Smooth muscle cell (in vitro differentiated cells): ENCODE results near the gene NSUN4. TPM values are rescaled to one million over a fixed set of nuclear protein-coding genes. Genes with fewer than 3 reads are reported as not detected.

Experiments used
- DNase-seq: peaks from one replicate; lab custom pipeline; 2025; ENCODE audit not compliant: unreplicated experiment; lab: John Stamatoyannopoulos, UW
- H2AFZ ChIP-seq: fragments of 200-600 bp; sonication (generic); 2 replicates; pipeline ENCODE4 v1.6.0; 2016; ENCODE audit warnings: antibody characterized with exemption, low read depth, mild to moderate bottlenecking
- H3F3A ChIP-seq: fragments of 200-600 bp; sonication (generic); 2 replicates; pipeline ENCODE4 v1.6.0; 2017; ENCODE audit warnings: antibody characterized with exemption, low read depth
- H3K27ac ChIP-seq: fragments of 200-600 bp; sonication (generic); 2 replicates; pipeline ENCODE4 v1.5.1; 2016; ENCODE audit warnings: low read depth, mild to moderate bottlenecking
- H3K27me3 ChIP-seq: fragments of 200-600 bp; sonication (generic); 2 replicates; pipeline ENCODE4 v1.6.1; 2016; ENCODE audit warnings: low read depth, mild to moderate bottlenecking
- H3K36me3 ChIP-seq: fragments of 200-600 bp; sonication (generic); 2 replicates; pipeline ENCODE4 v1.5.1; 2016; ENCODE audit warnings: low read depth
- H3K4me1 ChIP-seq: fragments of 200-600 bp; sonication (generic); 2 replicates; pipeline ENCODE4 v1.5.1; 2016; ENCODE audit warnings: low read depth
- H3K4me2 ChIP-seq: fragments of 200-600 bp; sonication (generic); 2 replicates; pipeline ENCODE4 v1.6.0; 2016; ENCODE audit warnings: mild to moderate bottlenecking
- H3K4me3 ChIP-seq: fragments of 200-600 bp; sonication (generic); 2 replicates; pipeline ENCODE4 v1.5.1; 2016; ENCODE audit warnings: mild to moderate bottlenecking
- H3K79me2 ChIP-seq: fragments of 200-600 bp; sonication (generic); 2 replicates; pipeline ENCODE4 v1.6.0; 2016; ENCODE audit warnings: low read depth, mild to moderate bottlenecking
- H3K9ac ChIP-seq: fragments of 200-600 bp; sonication (generic); 2 replicates; pipeline ENCODE4 v1.6.0; 2016; ENCODE audit warnings: low read depth
- H3K9me3 ChIP-seq: fragments of 200-600 bp; sonication (generic); replicated peaks from 2 replicates; pipeline ENCODE4 v1.5.1; 2016; ENCODE audit warnings: low read depth
- H4K20me1 ChIP-seq: fragments of 200-600 bp; sonication (generic); 2 replicates; pipeline ENCODE4 v1.6.0; 2016; ENCODE audit warnings: low read depth
- WGBS: methylation state at CpG from one replicate; pipeline ENCODE4 v1.1.7; 2016; ENCODE audit warnings: low lambda C conversion rate; 5-methylcytosine and 5-hydroxymethylcytosine counted together
- polyA plus RNA-seq: library from polyadenylated mRNA; unstranded; fragments of >200 nt; fragmentation: Nextera tagmentation; extraction: Ambion mirVana; gene quantifications from 2 replicates; pipeline ENCODE4 v1.2.1, GENCODE V29; 2016
- total RNA-seq: library from RNA; depleted of rRNA; stranded (reverse); fragments of >200 nt; gene quantifications from 2 replicates; pipeline ENCODE4 v1.2.3, GENCODE V29; 2014
- TF ChIP-seq, protein P1 (sequence below): fragments of 200-600 bp; sonication (generic); IDR thresholded peaks from 2 replicates; pipeline ENCODE4 v1.5.1; 2017; ENCODE audit warnings: borderline replicate concordance, mild to moderate bottlenecking, antibody characterized with exemption; ENCODE audit not compliant: insufficient read depth, poor library complexity, severe bottlenecking

Gene NSUN4
- total and polyA plus RNA-seq, 2 experiments from 2014 or later: 10.8 to 14.1 TPM

DNA sequence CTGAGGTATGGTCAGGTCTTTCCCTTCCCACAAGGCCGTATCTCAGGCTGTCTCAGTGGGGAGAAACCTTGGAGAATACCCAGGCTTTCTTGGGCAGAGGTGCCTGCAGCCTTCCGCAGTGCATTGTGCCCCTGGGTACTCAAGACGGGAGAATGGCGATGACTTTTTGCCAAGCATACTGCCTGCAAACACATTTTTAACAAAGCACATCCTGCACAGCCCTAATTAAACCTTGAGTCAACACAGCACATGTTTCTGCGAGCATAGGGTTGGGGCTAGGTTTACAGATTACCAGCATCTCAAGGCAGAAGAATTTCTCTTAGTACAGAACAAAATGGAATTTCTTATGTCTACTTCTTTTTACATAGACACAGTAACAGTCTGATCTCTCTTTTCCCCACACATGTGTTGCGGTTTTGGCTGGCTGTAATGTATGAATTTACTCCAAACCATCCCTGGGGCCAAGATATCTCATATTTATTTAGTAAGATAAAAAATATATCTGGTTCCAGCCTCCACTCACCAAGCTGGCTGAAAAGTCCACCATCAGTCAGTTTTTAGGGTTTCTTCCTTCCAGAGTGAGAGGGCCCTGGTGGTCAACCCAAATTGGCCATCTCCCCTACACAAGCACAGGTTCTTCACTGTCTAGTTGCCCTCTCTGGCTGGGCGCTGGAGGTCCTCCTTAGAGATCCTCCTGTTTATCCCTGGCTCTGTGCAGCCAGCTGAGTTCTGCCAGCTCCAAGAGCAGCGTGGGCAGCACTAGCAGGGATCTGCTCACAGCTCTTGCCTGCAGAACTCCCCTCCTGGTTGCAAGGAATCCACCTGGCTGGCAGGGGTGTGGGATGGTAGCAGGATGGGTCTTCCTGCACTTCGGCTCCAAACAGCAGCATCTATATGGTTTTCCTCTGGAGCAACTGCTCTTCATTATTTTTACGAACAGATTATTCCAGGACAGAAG, 56.1 kb downstream of the NSUN4 start:
- no peak for DNase-seq
- TF ChIP-seq, protein P1, sequence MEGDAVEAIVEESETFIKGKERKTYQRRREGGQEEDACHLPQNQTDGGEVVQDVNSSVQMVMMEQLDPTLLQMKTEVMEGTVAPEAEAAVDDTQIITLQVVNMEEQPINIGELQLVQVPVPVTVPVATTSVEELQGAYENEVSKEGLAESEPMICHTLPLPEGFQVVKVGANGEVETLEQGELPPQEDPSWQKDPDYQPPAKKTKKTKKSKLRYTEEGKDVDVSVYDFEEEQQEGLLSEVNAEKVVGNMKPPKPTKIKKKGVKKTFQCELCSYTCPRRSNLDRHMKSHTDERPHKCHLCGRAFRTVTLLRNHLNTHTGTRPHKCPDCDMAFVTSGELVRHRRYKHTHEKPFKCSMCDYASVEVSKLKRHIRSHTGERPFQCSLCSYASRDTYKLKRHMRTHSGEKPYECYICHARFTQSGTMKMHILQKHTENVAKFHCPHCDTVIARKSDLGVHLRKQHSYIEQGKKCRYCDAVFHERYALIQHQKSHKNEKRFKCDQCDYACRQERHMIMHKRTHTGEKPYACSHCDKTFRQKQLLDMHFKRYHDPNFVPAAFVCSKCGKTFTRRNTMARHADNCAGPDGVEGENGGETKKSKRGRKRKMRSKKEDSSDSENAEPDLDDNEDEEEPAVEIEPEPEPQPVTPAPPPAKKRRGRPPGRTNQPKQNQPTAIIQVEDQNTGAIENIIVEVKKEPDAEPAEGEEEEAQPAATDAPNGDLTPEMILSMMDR: no peak
- peaks cover 10% of the 10 kb centered on the region for H3K27me3 ChIP-seq
- no peaks in the 10 kb centered on the region for H4K20me1 ChIP-seq
- H3K9me3 ChIP-seq: no peaks in the 10 kb centered on the region
- H3K79me2 ChIP-seq: no peaks in the 10 kb centered on the region
- H3K4me3 ChIP-seq: no peak overlapping the region
- H3K36me3 ChIP-seq: no peaks in the 10 kb centered on the region
- no peak overlapping the region for H3K27ac ChIP-seq
- H3K4me1 ChIP-seq: peaks cover 19% of the 10 kb centered on the region
- H3K9ac ChIP-seq: no peak overlapping the region
- no peak overlapping the region for H3K4me2 ChIP-seq
- H2AFZ ChIP-seq: no peak overlapping the region
- no peaks in the 10 kb centered on the region for H3F3A ChIP-seq
- 86% methylated on average over 10 of the region's 10 CpGs for WGBS

GRCh38 chr1:46399307-46399706, 58.7 kb downstream of the NSUN4 start:
- Histone ChIP-seq H4K20me1 (no peaks in the 10 kb centered on the region), H3K4me1 (peaks cover 10% of the 10 kb centered on the region), H2AFZ (no peak overlapping the region), H3K4me3 (no peak overlapping the region), H3K9ac (no peak overlapping the region), H3K27ac (no peak overlapping the region), H3K4me2 (no peak overlapping the region), H3K27me3 (peaks cover 10% of the 10 kb centered on the region), H3K9me3 (no peaks in the 10 kb centered on the region), H3F3A (no peaks in the 10 kb centered on the region), H3K79me2 (no peaks in the 10 kb centered on the region), H3K36me3 (no peaks in the 10 kb centered on the region)
- TF ChIP-seq, protein P1: no peak
- DNase-seq: no peak
- WGBS: 89% methylated on average over 9 of the region's 9 CpGs

DNA sequence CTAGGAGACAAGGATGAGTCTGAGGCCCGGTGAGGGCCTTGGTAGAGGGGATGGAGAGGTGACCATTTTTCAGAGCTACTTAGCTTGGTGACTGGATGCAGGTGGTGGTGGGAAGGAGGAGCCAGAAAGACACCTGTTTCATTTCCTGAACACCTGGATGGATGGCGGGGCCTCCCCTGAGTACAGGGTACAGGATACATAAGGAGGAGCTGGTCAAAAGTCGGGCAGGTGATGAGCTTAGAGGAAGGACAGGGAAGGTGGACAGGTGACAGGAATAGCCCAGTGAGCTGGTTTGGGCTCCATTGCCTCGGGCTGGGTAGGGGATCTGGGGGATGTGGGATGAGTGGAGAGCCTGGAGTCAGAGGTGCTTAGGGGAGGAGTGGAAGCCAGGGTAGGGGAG, 59.8 kb downstream of the NSUN4 start:
- Histone ChIP-seq H3K9me3 (no peaks in the 10 kb centered on the region), H3K79me2 (no peaks in the 10 kb centered on the region), H3K27me3 (peaks cover 7% of the 10 kb centered on the region), H3F3A (no peaks in the 10 kb centered on the region), H3K27ac (no peak overlapping the region), H3K4me3 (no peak overlapping the region), H4K20me1 (no peaks in the 10 kb centered on the region), H3K4me2 (no peak overlapping the region), H3K36me3 (no peaks in the 10 kb centered on the region), H3K4me1 (no peaks in the 10 kb centered on the region), H3K9ac (no peak overlapping the region), H2AFZ (no peak overlapping the region)
- DNase-seq: no peak
- TF ChIP-seq, protein P1: no peak
- WGBS: 69% methylated on average over 4 of the region's 4 CpGs
